Posterior cingulate gyrus (tissue), 11 donors: ENCODE measurements around the gene DIAPH1.

Experiments used
- DNase-seq, 10 donors: peaks; one replicate each; pipeline versions ENCODE4 v3.0.0 to v3.0.0-alpha.2; 2020 to 2021; ENCODE audit warnings: mixed read lengths in 3 of 10
- intact Hi-C: fragments of 100-400 bp; cut with DNase I; formaldehyde crosslinking; loops from one replicate; pipeline ENCODE4 v1.15.1; 2023

The DIAPH1 gene

GRCh38 chr5:141640698-141641097 lies 21.9 kb upstream of the DIAPH1 start:
- no peak for DNase-seq
- intact Hi-C loops, result no loop called here

GRCh38 chr5:141640051-141640415 lies 21.2 kb upstream of the DIAPH1 start:
- intact Hi-C loops, result no loop called here
- no peak for DNase-seq

GRCh38 chr5:141639357-141640050 lies 20.7 kb upstream of the DIAPH1 start:
- intact Hi-C loops, result no loop called here
- DNase-seq, result no peak

- no peak for DNase-seq
These were observed 20.0 kb upstream of the DIAPH1 start for GRCh38 chr5:141638771-141639170.

GRCh38 chr5:141637767-141638419 lies 19.1 kb upstream of the DIAPH1 start:
- peak in 5 of 10 donors; percentile 12 to 78 (median 24) for DNase-seq
- intact Hi-C loops, result loop anchor here (2.0 kb wide), 1 partner anchor 19 kb away; the partner anchor contains the start of gene DIAPH1

More at GRCh38 chr5:141638771-141639170, 20.0 kb upstream of the DIAPH1 start:
- intact Hi-C loops, result no loop called here

GRCh38 chr5:141637123-141637766 lies 18.4 kb upstream of the DIAPH1 start:
- peak in 6 of 10 donors; percentile 23 to 90 (median 46) for DNase-seq
- intact Hi-C loops, result loop anchor here (2.0 kb wide), 1 partner anchor 18 kb away; the partner anchor contains the start of gene DIAPH1

- DNase-seq, result peak; percentile 91 to 99 (median 96)
- intact Hi-C loops, result loop anchor here (2.0 kb wide), 1 partner anchor 18 kb away; the partner anchor contains the start of gene DIAPH1
These were observed 17.8 kb upstream of the DIAPH1 start, which contains the start of the genes HDAC3 and RELL2 for GRCh38 chr5:141636413-141637122. HDAC3 (minus strand) TSS chr5:141636849; CDS start chr5:141636790, 59 bp downstream. RELL2 (plus strand) TSS chr5:141636997; CDS start chr5:141638226, 1,229 bp downstream.

GRCh38 chr5:141636106-141636412 lies 17.3 kb upstream of the DIAPH1 start:
- intact Hi-C loops, result loop anchor here (2.0 kb wide), 1 partner anchor 17 kb away; the partner anchor contains the start of gene DIAPH1
- DNase-seq, result no peak

- intact Hi-C loops, result loop anchor here (2.0 kb wide), 1 partner anchor 17 kb away; the partner anchor contains the start of gene DIAPH1
- no peak for DNase-seq
These were observed 16.8 kb upstream of the DIAPH1 start for GRCh38 chr5:141635646-141636045.

GRCh38 chr5:141634720-141635119 lies 15.9 kb upstream of the DIAPH1 start:
- intact Hi-C loops, result no loop called here
- DNase-seq, result no peak

GRCh38 chr5:141633871-141634561 lies 15.2 kb upstream of the DIAPH1 start:
- DNase-seq, result no peak
- intact Hi-C loops, result no loop called here

GRCh38 chr5:141632650-141633049 lies 13.8 kb upstream of the DIAPH1 start:
- intact Hi-C loops, result no loop called here
- no peak for DNase-seq

GRCh38 chr5:141630570-141631140 lies 11.9 kb upstream of the DIAPH1 start:
- intact Hi-C loops, result no loop called here
- DNase-seq, result peak in 1 of 10 donors; percentile 33

- intact Hi-C loops, result no loop called here
- DNase-seq, result no peak
These were observed 9.5 kb upstream of the DIAPH1 start for GRCh38 chr5:141628175-141628788.

- DNase-seq, result no peak
- intact Hi-C loops, result no loop called here
These were observed 4.8 kb upstream of the DIAPH1 start for GRCh38 chr5:141623611-141624010.

- DNase-seq, result no peak
- intact Hi-C loops, result no loop called here
These were observed 4.4 kb upstream of the DIAPH1 start for GRCh38 chr5:141623186-141623585.

GRCh38 chr5:141618030-141618803 lies 583 bp downstream of the DIAPH1 start:
- intact Hi-C loops, result loop anchor here (2.0 kb wide), 1 partner anchor 19 kb away; the partner anchor contains the start of genes HDAC3 and RELL2
- peak in 3 of 10 donors; percentile 33 to 82 (median 72) for DNase-seq

GRCh38 chr5:141617682-141618029 lies 1.1 kb downstream of the DIAPH1 start:
- no peak for DNase-seq
- intact Hi-C loops, result loop anchor here (2.0 kb wide), 1 partner anchor 19 kb away; the partner anchor contains the start of genes HDAC3 and RELL2
